Activated T-cell treated with anti-CD3 and anti-CD28 coated beads, Interleukin-2, amount 50 U/mL, for 4 hours (primary cell): ENCODE results near the gene PDZK1IP1. TPM values are rescaled to one million over a fixed set of nuclear protein-coding genes. Genes with fewer than 3 reads are reported as not detected.

ENCODE experiments used
- total RNA-seq, 3 donors: library from RNA; stranded (reverse); gene quantifications; one replicate each; pipeline ENCODE4 v1.2.1, GENCODE V29; 2021

Gene PDZK1IP1
- total RNA-seq, 3 donors from 2014 or later, result not detected

Other genes starting within 250 kb of the PDZK1IP1 start
- under 1 TPM in 1 of 3 donors, not detected in 2; 0.30 TPM for gene CYP4A11, start 248.6 kb downstream of the PDZK1IP1 start, total RNA-seq
- not detected for gene CYP4X1, start 166.4 kb downstream of the PDZK1IP1 start, total RNA-seq
- not detected for gene CYP4Z1, start 122.8 kb downstream of the PDZK1IP1 start, total RNA-seq
- gene CYP4A22, start 52.6 kb downstream of the PDZK1IP1 start, total RNA-seq, result not detected
- gene TAL1, start 42.2 kb upstream of the PDZK1IP1 start, total RNA-seq, result under 1 TPM; 0.05 to 0.14 (median 0.11) TPM
- gene STIL, start 124.1 kb upstream of the PDZK1IP1 start, total RNA-seq, result 1 to 10 TPM; 7.3 to 9.2 (median 7.6) TPM
- 100 to 1,000 TPM; 104 to 116 (median 107) TPM for gene CMPK1, start 143.8 kb upstream of the PDZK1IP1 start, total RNA-seq
- gene FOXE3, start 226.2 kb upstream of the PDZK1IP1 start, total RNA-seq, result not detected
- under 1 TPM in 2 of 3 donors, not detected in 1; 0.16 to 0.19 TPM for gene FOXD2, start 248.0 kb upstream of the PDZK1IP1 start, total RNA-seq